H9 (cell line): Measurements from ENCODE around the gene PTPN3. TPM values are rescaled to one million over a fixed set of nuclear protein-coding genes. Genes with fewer than 3 reads are reported as not detected.

Experiments used
- DNase-seq: peaks from one replicate; pipeline ENCODE4 v3.0.0-alpha.2; 2017
- H2AFZ ChIP-seq: one replicate; pipeline ENCODE4 v1.6.1; 2013; ENCODE audit warnings: mild to moderate bottlenecking, low read length, control low read depth, moderate library complexity
- H2AK5ac ChIP-seq: 2 replicates; pipeline ENCODE4 v1.6.1; 2013; ENCODE audit warnings: low read length, control low read depth, mixed read lengths; ENCODE audit not compliant: insufficient read length
- H2BK120ac ChIP-seq: one replicate; pipeline ENCODE4 v1.6.1; 2013; ENCODE audit warnings: low read depth, mild to moderate bottlenecking, low read length, control low read depth, inconsistent platforms; ENCODE audit not compliant: poor library complexity, severe bottlenecking
- H2BK12ac ChIP-seq: 2 replicates; pipeline ENCODE4 v1.6.1; 2013; ENCODE audit warnings: low read length, control low read depth, mixed read lengths, low read depth; ENCODE audit not compliant: insufficient read length
- H2BK15ac ChIP-seq: 2 replicates; pipeline ENCODE4 v1.6.1; 2013; ENCODE audit warnings: low read depth, low read length, control low read depth
- H2BK20ac ChIP-seq: one replicate; pipeline ENCODE4 v1.6.1; 2013; ENCODE audit warnings: low read depth, mild to moderate bottlenecking, low read length, control low read depth, inconsistent platforms; ENCODE audit not compliant: poor library complexity, severe bottlenecking
- H2BK5ac ChIP-seq: 2 replicates; pipeline ENCODE4 v1.6.1; 2013; ENCODE audit warnings: low read length, control low read depth, mixed read lengths; ENCODE audit not compliant: insufficient read length
- H3K14ac ChIP-seq: 2 replicates; pipeline ENCODE4 v1.6.1; 2013; ENCODE audit warnings: low read length, control low read depth; ENCODE audit not compliant: insufficient read depth
- H3K18ac ChIP-seq: 2 replicates; pipeline ENCODE4 v1.6.1; 2013; ENCODE audit warnings: low read depth, mild to moderate bottlenecking, mixed read lengths, low read length, control low read depth; ENCODE audit not compliant: insufficient read length
- H3K23ac ChIP-seq: 2 replicates; pipeline ENCODE4 v1.6.1; 2013; ENCODE audit warnings: low read length, control low read depth, mixed read lengths, low read depth; ENCODE audit not compliant: insufficient read length
- H3K23me2 ChIP-seq: 2 replicates; pipeline ENCODE4 v1.6.1; 2013; ENCODE audit warnings: low read depth, mild to moderate bottlenecking, mixed read lengths, low read length, control low read depth; ENCODE audit not compliant: insufficient read length, poor library complexity, severe bottlenecking
- H3K27ac ChIP-seq: 2 replicates; pipeline ENCODE4 v1.5.1; 2013; ENCODE audit warnings: low read length, control low read depth, mixed read lengths, low read depth; ENCODE audit not compliant: insufficient read length
- H3K27me3 ChIP-seq: 2 replicates; pipeline ENCODE4 v1.6.1; 2013; ENCODE audit warnings: low read length, control low read depth, inconsistent platforms; ENCODE audit not compliant: insufficient read depth
- H3K4ac ChIP-seq: 2 replicates; pipeline ENCODE4 v1.6.1; 2013; ENCODE audit warnings: low read depth, mild to moderate bottlenecking, control low read depth, inconsistent platforms, low read length, moderate library complexity
- H3K4me1 ChIP-seq: 2 replicates; pipeline ENCODE4 v1.6.1; 2013; ENCODE audit warnings: low read length, control low read depth, inconsistent platforms; ENCODE audit not compliant: insufficient read depth
- H3K4me2 ChIP-seq: 2 replicates; pipeline ENCODE4 v1.6.1; 2013; ENCODE audit warnings: low read length, control low read depth, mixed read lengths; ENCODE audit not compliant: insufficient read length, insufficient read depth
- H3K56ac ChIP-seq: 2 replicates; pipeline ENCODE4 v1.6.1; 2013; ENCODE audit warnings: low read depth, mild to moderate bottlenecking, mixed read lengths, low read length, control low read depth; ENCODE audit not compliant: insufficient read length
- H3K79me1 ChIP-seq: 2 replicates; pipeline ENCODE4 v1.6.1; 2013; ENCODE audit warnings: low read depth, mild to moderate bottlenecking, moderate library complexity, low read length, control low read depth, inconsistent platforms; ENCODE audit not compliant: insufficient read depth, poor library complexity, severe bottlenecking
- H3K79me2 ChIP-seq: 2 replicates; pipeline ENCODE4 v1.6.1; 2013; ENCODE audit warnings: low read length, control low read depth, inconsistent platforms; ENCODE audit not compliant: insufficient read depth
- H3K9ac ChIP-seq: 2 replicates; pipeline ENCODE4 v1.6.1; 2013; ENCODE audit warnings: low read length, control low read depth, mixed read lengths; ENCODE audit not compliant: insufficient read length; ENCODE audit errors: extremely low read depth
- H3K9me3 ChIP-seq: one replicate; pipeline ENCODE4 v1.6.1; 2013; ENCODE audit warnings: low read depth, low read length, inconsistent platforms; ENCODE audit not compliant: control insufficient read depth
- H3T11ph ChIP-seq: one replicate; pipeline ENCODE4 v1.6.1; 2013; ENCODE audit warnings: mild to moderate bottlenecking, low read length, control low read depth, inconsistent platforms
- H4K20me1 ChIP-seq: one replicate; pipeline ENCODE4 v1.6.1; 2013; ENCODE audit not compliant: control insufficient read depth, insufficient read length, insufficient read depth
- H4K5ac ChIP-seq: 2 replicates; pipeline ENCODE4 v1.6.1; 2013; ENCODE audit warnings: low read depth, mild to moderate bottlenecking, mixed read lengths, low read length, control low read depth; ENCODE audit not compliant: insufficient read length
- H4K8ac ChIP-seq: replicated peaks from 2 replicates; pipeline ENCODE4 v1.6.1; 2013; ENCODE audit warnings: low read length, control low read depth, mixed read lengths, low read depth; ENCODE audit not compliant: insufficient read length
- H4K91ac ChIP-seq: 2 replicates; pipeline ENCODE4 v1.6.1; 2013; ENCODE audit warnings: low read depth, mild to moderate bottlenecking, moderate library complexity, mixed read lengths, low read length, control low read depth; ENCODE audit not compliant: insufficient read length
- H3K27ac Mint-ChIP-seq, 3 experiments: 2 replicates in 2 of 3; 3 replicates in 1 of 3; pipeline ENCODE4 v1.8.0; 2020 to 2021; ENCODE audit warnings: mixed read lengths in 3 of 3, mild to moderate bottlenecking in 1 of 3, moderate library complexity in 1 of 3
- H3K27me3 Mint-ChIP-seq: 2 replicates; pipeline ENCODE4 v1.8.0; 2021; ENCODE audit warnings: low read depth, mild to moderate bottlenecking, moderate library complexity, mixed read lengths
- H3K36me3 Mint-ChIP-seq, 3 experiments: 2 replicates in 2 of 3; 3 replicates in 1 of 3; pipeline ENCODE4 v1.8.0; 2020 to 2021; ENCODE audit warnings: low read depth in 3 of 3, mixed read lengths in 3 of 3; ENCODE audit not compliant: insufficient read depth in 1 of 3
- H3K4me1 Mint-ChIP-seq, 2 experiments: 2 replicates each; pipeline ENCODE4 v1.8.0; 2020; ENCODE audit warnings: mixed read lengths in 2 of 2
- H3K4me3 Mint-ChIP-seq, 2 experiments: 2 replicates in 1 of 2; 3 replicates in 1 of 2; pipeline ENCODE4 v1.8.0; 2020 to 2021; ENCODE audit warnings: mild to moderate bottlenecking in 2 of 2, mixed read lengths in 2 of 2, moderate library complexity in 1 of 2
- H3K9me3 Mint-ChIP-seq, 2 experiments: 2 replicates in 1 of 2; 3 replicates in 1 of 2; pipeline ENCODE4 v1.8.0; 2020; ENCODE audit warnings: mild to moderate bottlenecking in 2 of 2, mixed read lengths in 2 of 2, moderate library complexity in 1 of 2
- total RNA-seq: library from RNA; stranded (reverse); gene quantifications from 2 replicates; pipeline ENCODE4 v1.2.1, GENCODE V29; 2021
- TF ChIP-seq, protein P1 (sequence below): fragments of 200-600 bp; sonication (generic); conservative IDR thresholded peaks from 3 replicates; pipeline ENCODE4 v1.8.0; 2021; ENCODE audit warnings: antibody characterized with exemption, mild to moderate bottlenecking

Gene PTPN3
- total RNA-seq, 1 experiment from 2014 or later: 2.6 TPM

DNA sequence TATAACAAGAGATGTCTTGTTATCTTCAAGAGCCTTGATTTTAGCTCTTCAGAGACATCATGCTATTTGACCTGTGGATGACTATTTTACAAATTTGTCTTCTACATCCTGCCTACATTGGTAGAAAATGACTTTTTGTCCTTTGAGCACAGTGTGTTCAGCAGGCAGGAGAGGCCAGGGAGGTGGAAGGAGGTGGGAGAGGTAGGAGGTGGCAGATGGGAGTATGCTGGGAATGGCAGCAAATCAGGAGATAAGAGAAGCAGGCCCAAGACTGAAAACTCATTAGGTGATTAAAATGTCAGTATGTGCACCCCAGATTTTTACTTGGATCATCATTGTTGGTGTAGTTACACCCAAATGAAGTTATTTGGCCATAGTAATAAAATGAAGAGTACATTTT is 44.1 kb downstream of the PTPN3 start:
- Histone ChIP-seq H3K4me1 (peaks cover 2% of the 10 kb centered on the region; the same call in 1 of the 2 replicates), H3K18ac (no peak overlapping the region), H3K4ac (no peak overlapping the region), H2BK15ac (no peak overlapping the region), H4K8ac (no peak overlapping the region), H3K79me2 (no peaks in the 10 kb centered on the region), H3K23ac (no peak overlapping the region), H4K20me1 (no peaks in the 10 kb centered on the region), H4K5ac (no peak overlapping the region), H3K79me1 (no peaks in the 10 kb centered on the region), H3K23me2 (no peaks in the 10 kb centered on the region), H3K27me3 (no peaks in the 10 kb centered on the region), H2AK5ac (no peak overlapping the region), H2AFZ (no peak overlapping the region), H3T11ph (no peak overlapping the region), H4K91ac (no peak overlapping the region), H2BK120ac (no peak overlapping the region), H2BK5ac (no peak overlapping the region), H3K4me2 (no peak overlapping the region), H3K56ac (no peak overlapping the region), H3K9me3 (no peaks in the 10 kb centered on the region), H3K14ac (no peak overlapping the region), H2BK12ac (no peak overlapping the region), H3K27ac (no peak overlapping the region), H2BK20ac (no peak overlapping the region), H3K9ac (no peak overlapping the region)
- Mint-ChIP-seq H3K4me3 (no peak overlapping the region), H3K4me1 (peaks cover 18 to 20% of the 10 kb centered on the region in 2 experiments), H3K27ac (no peak overlapping the region; a peak in 1 of 7 replicates), H3K9me3 (no peaks in the 10 kb centered on the region), H3K27me3 (no peaks in the 10 kb centered on the region), H3K36me3 (no peaks in the 10 kb centered on the region)
- no peak for DNase-seq
- TF ChIP-seq, protein P1, sequence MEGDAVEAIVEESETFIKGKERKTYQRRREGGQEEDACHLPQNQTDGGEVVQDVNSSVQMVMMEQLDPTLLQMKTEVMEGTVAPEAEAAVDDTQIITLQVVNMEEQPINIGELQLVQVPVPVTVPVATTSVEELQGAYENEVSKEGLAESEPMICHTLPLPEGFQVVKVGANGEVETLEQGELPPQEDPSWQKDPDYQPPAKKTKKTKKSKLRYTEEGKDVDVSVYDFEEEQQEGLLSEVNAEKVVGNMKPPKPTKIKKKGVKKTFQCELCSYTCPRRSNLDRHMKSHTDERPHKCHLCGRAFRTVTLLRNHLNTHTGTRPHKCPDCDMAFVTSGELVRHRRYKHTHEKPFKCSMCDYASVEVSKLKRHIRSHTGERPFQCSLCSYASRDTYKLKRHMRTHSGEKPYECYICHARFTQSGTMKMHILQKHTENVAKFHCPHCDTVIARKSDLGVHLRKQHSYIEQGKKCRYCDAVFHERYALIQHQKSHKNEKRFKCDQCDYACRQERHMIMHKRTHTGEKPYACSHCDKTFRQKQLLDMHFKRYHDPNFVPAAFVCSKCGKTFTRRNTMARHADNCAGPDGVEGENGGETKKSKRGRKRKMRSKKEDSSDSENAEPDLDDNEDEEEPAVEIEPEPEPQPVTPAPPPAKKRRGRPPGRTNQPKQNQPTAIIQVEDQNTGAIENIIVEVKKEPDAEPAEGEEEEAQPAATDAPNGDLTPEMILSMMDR: no peak
